Activated CD4-positive, alpha-beta T cell treated with anti-CD3 and anti-CD28 coated beads, Interleukin-2, amount 10 ng/mL, durations not matched to agents 24 days and 14 days (primary cell): Measurements from ENCODE around the gene IPO9. TPM values are rescaled to one million over a fixed set of nuclear protein-coding genes. Genes with fewer than 3 reads are reported as not detected.

Experiments
- DNase-seq: peaks from one replicate; pipeline ENCODE4 v3.0.0; 2022
- H3K27ac Mint-ChIP-seq: one replicate; pipeline ENCODE4 v1.8.0; 2022; ENCODE audit warnings: mild to moderate bottlenecking, mixed read lengths
- H3K27me3 Mint-ChIP-seq: one replicate; pipeline ENCODE4 v1.8.0; 2022; ENCODE audit warnings: mixed read lengths
- H3K36me3 Mint-ChIP-seq: one replicate; pipeline ENCODE4 v1.8.0; 2022; ENCODE audit warnings: low read depth, mild to moderate bottlenecking, mixed read lengths
- H3K4me1 Mint-ChIP-seq: one replicate; pipeline ENCODE4 v1.8.0; 2021; ENCODE audit warnings: mixed read lengths
- H3K4me3 Mint-ChIP-seq: one replicate; pipeline ENCODE4 v1.8.0; 2022; ENCODE audit warnings: mild to moderate bottlenecking, moderate library complexity, mixed read lengths
- H3K9me3 Mint-ChIP-seq: one replicate; pipeline ENCODE4 v1.8.0; 2021; ENCODE audit warnings: mixed read lengths
- intact Hi-C: fragments of 100-400 bp; cut with micrococcal nuclease; formaldehyde crosslinking; loops from one replicate; pipeline ENCODE4 v1.15.1; 2023
- total RNA-seq: library from RNA; stranded (reverse); gene quantifications from 2 replicates; pipeline ENCODE4 v1.2.3, GENCODE V29; 2022

IPO9 gene
- total RNA-seq, 1 donor from 2014 or later = 66.3 TPM

- Mint-ChIP-seq H3K27ac (no peak overlapping the region), H3K4me3 (no peak overlapping the region), H3K27me3 (peaks cover 7% of the 10 kb centered on the region), H3K36me3 (no peaks in the 10 kb centered on the region), H3K9me3 (no peaks in the 10 kb centered on the region), H3K4me1 (no peaks in the 10 kb centered on the region)
- DNase-seq = no peak
- intact Hi-C loops = no loop called here
Observed at GRCh38 chr1:201928266-201928665, 99.3 kb downstream of the IPO9 start.

GRCh38 chr1:201930137-201930536 lies 101.2 kb downstream of the IPO9 start:
- H3K9me3 Mint-ChIP-seq = no peaks in the 10 kb centered on the region
- no peaks in the 10 kb centered on the region for H3K36me3 Mint-ChIP-seq
- no peak overlapping the region for H3K27ac Mint-ChIP-seq
- no peaks in the 10 kb centered on the region for H3K4me1 Mint-ChIP-seq
- intact Hi-C loops = no loop called here
- peaks cover 16% of the 10 kb centered on the region for H3K27me3 Mint-ChIP-seq
- H3K4me3 Mint-ChIP-seq = no peak overlapping the region
- DNase-seq = no peak

GRCh38 chr1:201930803-201931202 lies 101.8 kb downstream of the IPO9 start:
- Mint-ChIP-seq H3K4me3 (no peak overlapping the region), H3K9me3 (no peaks in the 10 kb centered on the region), H3K27ac (no peak overlapping the region), H3K27me3 (peaks cover 16% of the 10 kb centered on the region), H3K36me3 (no peaks in the 10 kb centered on the region), H3K4me1 (no peaks in the 10 kb centered on the region)
- no peak for DNase-seq
- intact Hi-C loops = no loop called here

Other genes with a start within 250 kb of the IPO9 start
- gene SHISA4, start 59.7 kb downstream of the IPO9 start, total RNA-seq = 0.38 and 0.77 TPM in 2 replicates
- gene LMOD1, start 117.4 kb downstream of the IPO9 start, total RNA-seq = not detected in 2 replicates
- 119 and 122 TPM in 2 replicates for gene TIMM17A, start 126.3 kb downstream of the IPO9 start, total RNA-seq
- 34.2 and 36.1 TPM in 2 replicates for gene RNPEP, start 153.5 kb downstream of the IPO9 start, total RNA-seq
- gene ELF3, start 181.4 kb downstream of the IPO9 start, total RNA-seq = 0.14 and 0.68 TPM in 2 replicates